NCI-H69 (cell line): ENCODE measurements around the gene CENPM.

Experiments used
- DNase-seq: peaks from one replicate; lab custom pipeline; 2025; lab: John Stamatoyannopoulos, UW

The CENPM gene

GRCh38 chr22:41913842-41914534, 33.0 kb downstream of the CENPM start:
- peak; percentile 70 for DNase-seq

- no peak for DNase-seq
Observed at GRCh38 chr22:41913040-41913719, 33.8 kb downstream of the CENPM start.

- DNase-seq = no peak
Observed at GRCh38 chr22:41912338-41913039, 34.5 kb downstream of the CENPM start.

GRCh38 chr22:41911001-41911611, 35.8 kb downstream of the CENPM start:
- DNase-seq = no peak

GRCh38 chr22:41910050-41911000, 36.6 kb downstream of the CENPM start:
- DNase-seq = no peak

GRCh38 chr22:41909310-41910049, 37.5 kb downstream of the CENPM start:
- DNase-seq = no peak

- DNase-seq = peak; percentile 59
Observed at GRCh38 chr22:41908411-41909309, 38.3 kb downstream of the CENPM start.

GRCh38 chr22:41907436-41908401, 39.2 kb downstream of the CENPM start:
- no peak for DNase-seq

GRCh38 chr22:41906822-41907221, 40.1 kb downstream of the CENPM start:
- no peak for DNase-seq

GRCh38 chr22:41905411-41906202, 41.3 kb downstream of the CENPM start:
- no peak for DNase-seq

- DNase-seq = no peak
Observed at GRCh38 chr22:41904450-41905410, 42.2 kb downstream of the CENPM start.

- DNase-seq = peak; percentile 86
Observed at GRCh38 chr22:41902932-41903421, 44.0 kb downstream of the CENPM start.

- no peak for DNase-seq
Observed at GRCh38 chr22:41902016-41902415, 44.9 kb downstream of the CENPM start.

- no peak for DNase-seq
Observed at GRCh38 chr22:41900652-41901312, 46.2 kb downstream of the CENPM start.

GRCh38 chr22:41899992-41900651, 46.8 kb downstream of the CENPM start:
- DNase-seq = no peak
